HL-60 (cell line): ENCODE results near the gene RETN.

ENCODE experiments used
- DNase-seq, 2 experiments: peaks; one replicate each; pipeline ENCODE4 v3.0.0-alpha.2; 2010 to 2020; ENCODE audit warnings: low read depth in 1 of 2, low spot score in 1 of 2
- H3K27ac ChIP-seq: fragments of 250-450 bp; sonication (Bioruptor Pico); replicated peaks from 2 replicates; pipeline ENCODE4 v1.5.1; 2020; ENCODE audit warnings: mild to moderate bottlenecking, moderate library complexity
- H3K27me3 ChIP-seq: fragments of 250-450 bp; sonication (Bioruptor Pico); 2 replicates; pipeline ENCODE4 v1.5.1; 2021; ENCODE audit warnings: mild to moderate bottlenecking, moderate library complexity; ENCODE audit not compliant: insufficient read depth, poor library complexity, severe bottlenecking
- H3K4me3 ChIP-seq: replicated peaks from 2 replicates; pipeline ENCODE4 v1.5.1; 2011; ENCODE audit warnings: mild to moderate bottlenecking, control low read depth, low read length; ENCODE audit not compliant: insufficient read depth
- GABPA ChIP-seq: IDR thresholded peaks from 2 replicates; pipeline ENCODE4 v1.6.1; 2012; ENCODE audit warnings: low read depth
- POLR2AphosphoS5 ChIP-seq: IDR thresholded peaks from 2 replicates; pipeline ENCODE4 v1.6.1; 2012; ENCODE audit warnings: low read depth
- REST ChIP-seq: IDR thresholded peaks from 2 replicates; pipeline ENCODE4 v1.6.1; 2012; ENCODE audit warnings: low read depth; ENCODE audit not compliant: insufficient replicate concordance
- SPI1 ChIP-seq: IDR thresholded peaks from 2 replicates; pipeline ENCODE4 v1.6.1; 2012; ENCODE audit warnings: low read depth, mild to moderate bottlenecking, borderline replicate concordance
- TF ChIP-seq, protein P1 (sequence below): IDR thresholded peaks from one replicate; pipeline ENCODE4 v1.5.1; 2011; ENCODE audit warnings: low read length, control low read depth, inconsistent platforms; ENCODE audit not compliant: insufficient read depth

The RETN gene

DNA sequence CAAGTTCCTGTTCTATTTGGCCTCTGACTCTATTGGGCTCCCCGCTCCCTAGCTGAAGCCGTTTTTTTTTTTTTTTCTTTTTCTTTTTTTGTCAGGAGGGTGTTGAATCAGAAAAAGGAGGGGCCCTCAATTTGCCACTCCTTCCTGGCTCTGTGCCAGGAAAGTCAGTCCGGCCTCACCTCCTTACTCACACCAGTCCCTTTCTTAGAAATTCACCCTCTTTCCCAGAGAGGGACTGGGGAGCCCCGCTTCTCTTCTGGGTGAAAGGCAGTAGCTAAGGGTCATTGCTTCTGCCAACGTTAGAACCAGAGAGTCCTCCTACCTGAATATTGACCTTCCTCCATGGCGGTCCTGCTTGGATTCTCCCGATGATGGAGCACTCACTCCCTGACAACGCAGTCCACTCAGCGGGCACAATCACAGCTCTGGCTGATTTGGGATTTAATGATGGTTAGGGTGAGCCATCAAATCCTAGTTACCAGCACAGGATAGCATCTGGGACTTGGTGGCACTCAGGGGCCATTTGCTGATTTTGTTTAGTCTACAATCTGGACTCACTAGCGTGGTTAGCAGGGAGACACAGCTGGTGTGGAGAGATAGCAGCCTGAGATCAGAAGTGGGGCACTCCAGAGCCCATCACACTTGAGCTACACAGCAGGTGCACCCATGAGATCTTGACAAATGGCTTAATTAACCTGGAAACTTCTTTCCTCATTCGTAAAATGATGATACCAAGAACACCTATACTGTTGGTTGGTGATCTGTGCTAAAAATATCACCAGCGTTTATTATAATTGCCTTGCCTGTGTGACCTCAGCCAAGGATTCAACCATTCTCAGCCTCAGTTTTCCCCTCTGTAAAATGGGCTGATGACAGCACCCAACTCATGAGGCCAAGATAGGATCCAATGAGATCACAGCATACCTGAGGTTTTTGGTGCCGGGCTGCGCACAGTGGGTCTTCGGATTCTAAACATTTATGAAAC is 30.9 kb downstream of the RETN start:
- H3K27me3 ChIP-seq = no peaks in the 10 kb centered on the region
- no peak overlapping the region for H3K27ac ChIP-seq
- peak overlapping the region; percentile 43 for H3K4me3 ChIP-seq
- no peak for DNase-seq
- TF ChIP-seq SPI1 (no peak), POLR2AphosphoS5 (no peak), GABPA (no peak), REST (no peak)
- TF ChIP-seq, protein P1, sequence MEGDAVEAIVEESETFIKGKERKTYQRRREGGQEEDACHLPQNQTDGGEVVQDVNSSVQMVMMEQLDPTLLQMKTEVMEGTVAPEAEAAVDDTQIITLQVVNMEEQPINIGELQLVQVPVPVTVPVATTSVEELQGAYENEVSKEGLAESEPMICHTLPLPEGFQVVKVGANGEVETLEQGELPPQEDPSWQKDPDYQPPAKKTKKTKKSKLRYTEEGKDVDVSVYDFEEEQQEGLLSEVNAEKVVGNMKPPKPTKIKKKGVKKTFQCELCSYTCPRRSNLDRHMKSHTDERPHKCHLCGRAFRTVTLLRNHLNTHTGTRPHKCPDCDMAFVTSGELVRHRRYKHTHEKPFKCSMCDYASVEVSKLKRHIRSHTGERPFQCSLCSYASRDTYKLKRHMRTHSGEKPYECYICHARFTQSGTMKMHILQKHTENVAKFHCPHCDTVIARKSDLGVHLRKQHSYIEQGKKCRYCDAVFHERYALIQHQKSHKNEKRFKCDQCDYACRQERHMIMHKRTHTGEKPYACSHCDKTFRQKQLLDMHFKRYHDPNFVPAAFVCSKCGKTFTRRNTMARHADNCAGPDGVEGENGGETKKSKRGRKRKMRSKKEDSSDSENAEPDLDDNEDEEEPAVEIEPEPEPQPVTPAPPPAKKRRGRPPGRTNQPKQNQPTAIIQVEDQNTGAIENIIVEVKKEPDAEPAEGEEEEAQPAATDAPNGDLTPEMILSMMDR = no peak

GRCh38 chr19:7701049-7701653 is 32.3 kb downstream of the RETN start:
- no peak overlapping the region for H3K4me3 ChIP-seq
- DNase-seq = no peak
- H3K27me3 ChIP-seq = no peaks in the 10 kb centered on the region
- TF ChIP-seq, protein P1 = no peak
- TF ChIP-seq POLR2AphosphoS5 (no peak), GABPA (no peak), REST (no peak), SPI1 (no peak)
- H3K27ac ChIP-seq = no peak overlapping the region

- H3K27me3 ChIP-seq = no peaks in the 10 kb centered on the region
- no peak within 1 kb of the TSS for H3K4me3 ChIP-seq
- H3K27ac ChIP-seq = no peak within 1 kb of the TSS
- TF ChIP-seq SPI1 (no peak), GABPA (no peak), POLR2AphosphoS5 (no peak), REST (no peak)
- TF ChIP-seq, protein P1 = no peak
- no peak for DNase-seq
Observed at GRCh38 chr19:7701654-7702457, 33.0 kb downstream of the RETN start, which contains the start of gene FCER2. Gene FCER2 (minus strand): TSS chr19:7702131. CDS start chr19:7699760, 2,371 bp downstream.
